Erythroblast (primary cell): ENCODE results near the gene POLR3E.

Source experiments
- GATA1 ChIP-seq: IDR thresholded peaks from 2 replicates; pipeline ENCODE4 v1.6.1; 2011; ENCODE audit warnings: low read depth, mild to moderate bottlenecking, control low read depth, low read length, moderate library complexity
- POLR2A ChIP-seq: IDR thresholded peaks from 2 replicates; pipeline ENCODE4 v1.6.1; 2011; ENCODE audit warnings: mild to moderate bottlenecking, low read length

DNA sequence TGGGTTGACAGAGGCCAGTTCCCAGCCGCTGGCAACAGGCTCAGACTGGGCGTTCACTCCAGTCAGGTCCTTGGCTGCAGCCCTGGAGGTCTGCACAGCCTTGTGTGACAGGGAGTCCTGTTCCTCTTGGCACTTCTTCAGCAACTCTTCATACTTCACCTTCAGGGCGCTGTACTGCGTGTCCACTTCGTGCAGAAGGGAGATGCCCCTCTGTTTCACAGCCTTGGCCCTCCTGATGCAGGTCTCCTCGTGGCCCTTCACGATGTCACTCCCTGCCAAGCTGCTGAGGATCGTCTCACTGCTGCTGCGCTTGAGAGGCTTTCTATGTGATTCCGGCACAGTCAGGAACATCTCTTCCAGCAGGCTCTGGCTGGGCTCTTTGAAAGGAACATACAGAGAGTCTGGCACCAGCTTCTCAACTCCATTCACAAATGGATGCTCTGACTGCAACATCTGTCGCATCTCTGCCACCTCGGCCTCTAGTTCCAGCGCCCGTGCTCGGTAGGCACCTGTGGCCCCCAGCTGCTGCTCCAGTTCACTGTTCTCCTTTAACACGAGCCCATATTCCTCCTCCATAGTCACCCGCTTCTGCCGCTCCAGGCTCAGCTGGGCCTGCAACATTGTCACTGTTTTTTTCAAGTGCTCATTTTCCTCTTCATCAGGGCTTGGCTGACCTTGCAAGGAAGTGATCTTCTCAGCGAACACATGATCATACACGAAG is 50.1 kb downstream of the POLR3E start:
- TF ChIP-seq POLR2A (no peak), GATA1 (no peak)
